Measurements from ENCODE around the gene ISG20L2.
A peak's percentile ranks its signal among the peaks of the same experiment; 100 is the strongest.

ISG20L2 gene

DNA sequence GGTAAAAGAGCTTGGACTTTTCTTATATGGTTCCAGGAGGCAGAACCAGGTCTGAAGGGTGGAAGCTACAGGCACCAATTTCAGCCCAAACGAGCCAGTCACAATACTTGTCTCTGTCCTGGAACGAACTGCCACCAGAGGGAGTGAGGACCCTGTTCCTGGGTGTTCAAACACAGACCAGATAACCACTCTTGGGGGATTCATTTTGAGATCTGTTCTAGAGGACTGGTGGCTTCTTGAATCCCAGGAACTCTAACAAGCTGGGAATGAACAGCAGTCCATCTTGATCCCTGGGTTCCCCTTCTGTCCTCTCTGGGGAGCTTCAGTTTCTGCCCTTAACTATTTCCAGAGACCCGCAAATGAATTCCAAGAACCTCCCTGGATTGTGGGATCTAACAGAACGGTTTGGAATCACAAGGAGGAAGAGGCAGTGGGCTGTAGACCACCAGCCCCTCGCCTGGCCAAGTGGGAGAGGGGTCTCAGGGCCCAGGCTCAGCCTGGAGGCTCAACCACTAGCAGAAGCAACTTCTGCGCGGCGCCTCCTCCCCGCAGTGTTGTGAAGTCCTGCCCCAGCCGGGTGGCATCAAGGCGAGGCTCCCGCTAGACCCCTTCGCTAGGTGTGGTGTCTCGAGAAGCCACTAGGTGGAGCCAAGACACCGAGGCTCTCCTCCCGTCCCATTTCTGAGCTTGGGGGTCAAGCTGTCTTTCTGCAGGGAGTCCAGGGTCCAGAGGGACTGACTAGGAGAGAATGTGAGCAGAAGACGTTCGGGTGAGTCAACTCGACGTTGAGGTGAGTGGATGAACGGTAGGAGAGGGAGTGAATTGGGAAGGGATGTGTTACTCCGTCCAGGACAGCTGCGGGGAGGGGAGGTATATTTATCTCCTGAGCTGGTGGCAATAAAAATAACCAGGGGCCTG is 39.3 kb downstream of the ISG20L2 start:
- TF ChIP-seq, protein P1, sequence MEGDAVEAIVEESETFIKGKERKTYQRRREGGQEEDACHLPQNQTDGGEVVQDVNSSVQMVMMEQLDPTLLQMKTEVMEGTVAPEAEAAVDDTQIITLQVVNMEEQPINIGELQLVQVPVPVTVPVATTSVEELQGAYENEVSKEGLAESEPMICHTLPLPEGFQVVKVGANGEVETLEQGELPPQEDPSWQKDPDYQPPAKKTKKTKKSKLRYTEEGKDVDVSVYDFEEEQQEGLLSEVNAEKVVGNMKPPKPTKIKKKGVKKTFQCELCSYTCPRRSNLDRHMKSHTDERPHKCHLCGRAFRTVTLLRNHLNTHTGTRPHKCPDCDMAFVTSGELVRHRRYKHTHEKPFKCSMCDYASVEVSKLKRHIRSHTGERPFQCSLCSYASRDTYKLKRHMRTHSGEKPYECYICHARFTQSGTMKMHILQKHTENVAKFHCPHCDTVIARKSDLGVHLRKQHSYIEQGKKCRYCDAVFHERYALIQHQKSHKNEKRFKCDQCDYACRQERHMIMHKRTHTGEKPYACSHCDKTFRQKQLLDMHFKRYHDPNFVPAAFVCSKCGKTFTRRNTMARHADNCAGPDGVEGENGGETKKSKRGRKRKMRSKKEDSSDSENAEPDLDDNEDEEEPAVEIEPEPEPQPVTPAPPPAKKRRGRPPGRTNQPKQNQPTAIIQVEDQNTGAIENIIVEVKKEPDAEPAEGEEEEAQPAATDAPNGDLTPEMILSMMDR (IDR thresholded peaks at IDR 0.05; ENCODE audit: low read depth, low read length): peak; percentile 95
- DNase-seq (ENCODE audit: low read depth in 2 of 2): peak; percentile 81 to 88
- H3K4me3 ChIP-seq (replicated peaks in 1 of 2; ENCODE audit: low read depth in 2 of 2, low read length in 2 of 2): peak overlapping the region in 1 of 2 donors; percentile 21

DNA sequence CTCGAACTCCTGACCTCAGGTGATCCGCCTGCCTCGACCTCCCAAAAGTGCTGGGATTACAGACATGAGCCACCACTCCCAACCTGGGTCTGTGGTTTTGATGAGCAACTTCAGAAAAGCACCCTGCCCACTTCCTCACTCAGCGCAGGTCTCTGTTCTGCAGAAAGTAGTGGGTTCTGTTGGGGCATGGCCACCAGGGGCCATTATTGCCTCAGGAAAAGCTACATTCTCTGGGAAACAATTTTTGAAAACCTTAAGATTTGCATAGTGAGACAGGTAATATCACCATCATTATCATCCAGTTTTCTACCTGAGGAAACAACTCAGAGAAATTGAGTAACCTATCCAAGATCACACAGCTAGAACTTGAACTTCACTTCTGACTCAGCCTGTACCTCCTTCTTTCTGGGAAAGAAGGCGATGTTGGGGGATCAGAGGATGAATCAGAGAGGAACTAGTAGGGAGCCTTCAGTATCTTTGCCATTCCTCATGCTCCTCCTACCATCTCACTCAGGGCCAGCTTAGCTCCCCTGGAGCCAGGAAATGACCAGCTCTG is 44.3 kb downstream of the ISG20L2 start:
- TF ChIP-seq, protein P1 (IDR thresholded peaks at IDR 0.05; ENCODE audit: low read depth, low read length): no peak
- H3K4me3 ChIP-seq (replicated peaks in 1 of 2; ENCODE audit: low read depth in 2 of 2, low read length in 2 of 2): no peak overlapping the region
- peak in 1 of 2 donors; percentile 62 for DNase-seq (ENCODE audit: low read depth in 2 of 2)

DNA sequence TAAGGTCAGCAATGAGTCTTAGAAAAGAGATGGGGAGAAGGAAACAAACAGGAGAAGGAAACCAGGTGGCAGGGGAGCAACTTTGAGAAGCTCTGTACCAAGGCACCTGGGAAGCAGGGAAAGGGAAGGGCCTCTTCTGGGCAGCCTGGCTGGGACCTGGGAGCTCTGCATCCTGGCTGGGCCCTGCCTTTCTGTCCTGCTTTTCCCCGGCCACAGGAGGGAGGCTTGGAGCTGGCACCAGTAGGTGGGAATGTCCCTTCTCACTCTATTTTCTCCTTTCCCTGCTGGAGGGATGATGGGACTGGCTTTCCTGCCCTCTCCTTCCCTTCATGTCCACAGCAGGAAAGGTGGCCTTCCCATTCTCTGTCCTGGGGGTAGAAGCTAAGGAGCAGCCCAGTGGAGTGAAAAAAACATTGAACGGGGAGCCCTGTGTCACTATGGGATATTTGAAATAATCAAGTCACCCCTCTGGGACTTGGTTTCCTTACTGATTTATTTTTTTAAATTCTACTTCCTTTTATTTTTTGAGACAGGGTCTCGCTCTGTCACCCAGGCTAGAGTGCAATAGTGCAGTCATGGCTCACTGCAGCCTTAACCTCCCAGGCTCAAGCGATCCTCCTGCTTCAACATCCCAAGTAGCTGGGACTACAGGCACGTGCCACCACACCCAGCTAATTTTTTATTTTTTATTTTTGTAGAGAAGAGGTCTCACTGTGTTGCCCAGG is 46.2 kb downstream of the ISG20L2 start:
- DNase-seq (ENCODE audit: low read depth in 2 of 2): no peak
- no peak overlapping the region for H3K4me3 ChIP-seq (replicated peaks in 1 of 2; ENCODE audit: low read depth in 2 of 2, low read length in 2 of 2)
- TF ChIP-seq, protein P1 (IDR thresholded peaks at IDR 0.05; ENCODE audit: low read depth, low read length): no peak

DNA sequence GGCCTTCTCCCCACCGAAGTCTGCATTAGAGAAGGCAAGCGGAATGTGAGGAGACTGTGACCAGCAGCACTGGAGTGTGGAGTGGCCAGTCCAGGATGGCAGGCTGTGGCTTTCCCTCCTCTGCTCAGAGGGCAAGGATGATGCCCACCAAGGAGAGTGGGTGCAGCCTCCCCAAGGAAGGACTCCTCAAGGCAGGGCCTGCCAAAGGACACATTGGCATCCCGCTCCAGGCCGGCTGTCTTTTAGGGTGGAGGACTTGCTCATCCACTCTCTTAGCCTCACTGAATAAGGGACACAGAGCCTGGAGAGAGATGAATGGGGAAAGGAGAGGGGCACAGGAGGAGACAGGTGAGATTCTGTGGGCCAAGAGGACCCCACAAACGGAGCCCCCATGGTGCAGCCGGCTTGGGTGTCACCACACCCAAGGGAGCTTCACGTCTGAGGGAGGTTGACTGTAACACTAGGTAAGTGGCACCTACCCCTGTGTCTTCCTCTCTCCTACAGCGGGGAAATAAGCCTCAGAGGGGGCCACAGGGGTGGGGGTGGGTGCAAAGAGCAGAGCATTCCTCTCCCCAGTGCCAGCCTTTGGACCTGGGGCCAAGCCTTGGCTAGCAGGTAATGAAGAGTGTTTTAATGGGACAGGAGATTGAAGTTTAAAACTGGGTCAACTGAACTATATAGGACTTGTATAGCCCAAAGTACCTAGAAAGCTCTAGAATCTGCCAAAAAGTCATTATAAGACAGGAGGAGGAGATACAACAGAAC is 47.2 kb downstream of the ISG20L2 start:
- TF ChIP-seq, protein P1 (IDR thresholded peaks at IDR 0.05; ENCODE audit: low read depth, low read length): no peak
- no peak for DNase-seq (ENCODE audit: low read depth in 2 of 2)
- no peak overlapping the region for H3K4me3 ChIP-seq (replicated peaks in 1 of 2; ENCODE audit: low read depth in 2 of 2, low read length in 2 of 2)

DNA sequence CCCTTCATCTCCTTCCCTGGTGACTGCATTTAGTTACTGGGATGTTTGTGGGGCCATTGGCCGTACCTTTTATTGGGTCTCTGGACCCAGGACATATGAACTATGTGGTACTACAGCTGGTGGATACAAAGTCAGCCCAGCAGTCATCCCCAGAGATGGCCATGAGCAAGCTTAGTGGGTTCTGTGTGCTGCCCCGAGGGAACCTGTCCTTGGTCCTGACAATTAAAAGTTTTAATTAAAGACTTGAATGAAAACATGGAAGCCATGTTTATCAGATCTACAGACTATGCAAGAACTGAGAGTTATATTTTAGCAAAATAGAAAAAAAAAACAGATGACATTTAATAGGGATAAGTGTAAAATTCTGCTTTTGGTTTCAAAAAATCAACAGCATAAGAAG is 48.5 kb downstream of the ISG20L2 start:
- no peak overlapping the region for H3K4me3 ChIP-seq (replicated peaks in 1 of 2; ENCODE audit: low read depth in 2 of 2, low read length in 2 of 2)
- TF ChIP-seq, protein P1 (IDR thresholded peaks at IDR 0.05; ENCODE audit: low read depth, low read length): no peak
- DNase-seq (ENCODE audit: low read depth in 2 of 2): no peak

Measured in cardiac fibroblast (primary cell).